GM12892 (cell line): ENCODE measurements around the gene TENM3.

ENCODE experiments used
- POLR2A ChIP-seq: IDR thresholded peaks from 2 replicates; pipeline ENCODE4 v1.6.1; 2011; ENCODE audit warnings: low read depth, low read length, control low read depth
- TAF1 ChIP-seq: IDR thresholded peaks from 2 replicates; pipeline ENCODE4 v1.6.1; 2011; ENCODE audit warnings: low read depth, mild to moderate bottlenecking, control low read depth, low read length, borderline replicate concordance

GRCh38 chr4:182805321-182805720 is 562.1 kb downstream of the TENM3 start:
- TF ChIP-seq POLR2A, result no peak
- TF ChIP-seq TAF1, result no peak
